ENCODE data around the gene UST. TPM values are rescaled to one million over a fixed set of nuclear protein-coding genes. Genes with fewer than 3 reads are reported as not detected.

The UST gene
- total RNA-seq, 1 experiment from 2014 or later: 32.1 TPM

DNA sequence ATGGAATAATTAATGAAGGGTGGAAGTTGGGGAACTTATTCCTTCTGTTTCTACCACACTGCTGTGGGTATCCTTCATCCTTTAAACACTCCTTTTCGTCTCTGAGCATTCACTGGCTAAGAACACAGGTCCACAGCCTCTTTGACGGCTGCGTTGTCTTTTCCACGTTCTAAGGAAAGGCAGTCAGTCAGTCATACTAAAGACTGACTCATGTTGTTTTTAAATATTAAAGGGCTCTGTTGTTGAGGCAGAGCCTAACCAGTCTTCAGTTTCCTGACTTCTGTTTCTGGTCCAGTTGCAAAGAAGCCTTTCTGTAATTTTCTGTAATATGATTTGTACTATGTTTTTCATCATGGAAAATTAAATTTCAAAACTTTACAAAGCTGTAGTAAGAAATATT, 48.0 kb downstream of the UST start:
- peaks cover 23% of the 10 kb centered on the region for H3K36me3 Mint-ChIP-seq
- no peak for TF ChIP-seq ZNF281 (CRISPR knock-in tag; IDR thresholded peaks at IDR 0.05)
- TF ChIP-seq, protein P1, sequence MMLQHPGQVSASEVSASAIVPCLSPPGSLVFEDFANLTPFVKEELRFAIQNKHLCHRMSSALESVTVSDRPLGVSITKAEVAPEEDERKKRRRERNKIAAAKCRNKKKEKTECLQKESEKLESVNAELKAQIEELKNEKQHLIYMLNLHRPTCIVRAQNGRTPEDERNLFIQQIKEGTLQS (CRISPR knock-in tag; conservative IDR thresholded peaks at IDR 0.05): no peak
- TF ChIP-seq NR1H2 (CRISPR knock-in tag; IDR thresholded peaks at IDR 0.05): no peak
- no peak for TF ChIP-seq CDX4 (CRISPR knock-in tag; IDR thresholded peaks at IDR 0.05; ENCODE audit: borderline replicate concordance)
- no peak for TF ChIP-seq GABPB1 (CRISPR knock-in tag; IDR thresholded peaks at IDR 0.05)
- no peak for TF ChIP-seq ATF6 (CRISPR knock-in tag; IDR thresholded peaks at IDR 0.05)
- no peak for TF ChIP-seq PRDM15 (CRISPR knock-in tag; IDR thresholded peaks at IDR 0.05)
- TF ChIP-seq, protein P2, sequence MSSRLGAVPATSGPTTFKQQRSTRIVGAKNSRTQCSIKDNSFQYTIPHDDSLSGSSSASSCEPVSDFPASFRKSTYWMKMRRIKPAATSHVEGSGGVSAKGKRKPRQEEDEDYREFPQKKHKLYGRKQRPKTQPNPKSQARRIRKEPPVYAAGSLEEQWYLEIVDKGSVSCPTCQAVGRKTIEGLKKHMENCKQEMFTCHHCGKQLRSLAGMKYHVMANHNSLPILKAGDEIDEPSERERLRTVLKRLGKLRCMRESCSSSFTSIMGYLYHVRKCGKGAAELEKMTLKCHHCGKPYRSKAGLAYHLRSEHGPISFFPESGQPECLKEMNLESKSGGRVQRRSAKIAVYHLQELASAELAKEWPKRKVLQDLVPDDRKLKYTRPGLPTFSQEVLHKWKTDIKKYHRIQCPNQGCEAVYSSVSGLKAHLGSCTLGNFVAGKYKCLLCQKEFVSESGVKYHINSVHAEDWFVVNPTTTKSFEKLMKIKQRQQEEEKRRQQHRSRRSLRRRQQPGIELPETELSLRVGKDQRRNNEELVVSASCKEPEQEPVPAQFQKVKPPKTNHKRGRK (CRISPR knock-in tag; IDR thresholded peaks at IDR 0.05; ENCODE audit: borderline replicate concordance): no peak
- TF ChIP-seq OVOL2 (CRISPR knock-in tag; IDR thresholded peaks at IDR 0.05; ENCODE audit: borderline replicate concordance): no peak
- H3K27me3 Mint-ChIP-seq (ENCODE audit: low read depth): no peaks in the 10 kb centered on the region
- ChIA-PET CTCF (interaction anchor here (1.6 kb wide), 1 partner anchor 217 kb away, joined by 4 read pairs; no protein-coding TSS in a partner anchor), POLR2A (no interaction called here)
- H3K4me1 Mint-ChIP-seq: peaks cover 58% of the 10 kb centered on the region
- H3K4me3 Mint-ChIP-seq: no peak overlapping the region
- ATAC-seq (no peak), DNase-seq (ENCODE audit: low spot score) (no peak)
- peak overlapping the region; percentile 9; the same call in 1 of the 2 replicates for H3K27ac Mint-ChIP-seq
- H3K9me3 Mint-ChIP-seq: peaks cover 20% of the 10 kb centered on the region

DNA sequence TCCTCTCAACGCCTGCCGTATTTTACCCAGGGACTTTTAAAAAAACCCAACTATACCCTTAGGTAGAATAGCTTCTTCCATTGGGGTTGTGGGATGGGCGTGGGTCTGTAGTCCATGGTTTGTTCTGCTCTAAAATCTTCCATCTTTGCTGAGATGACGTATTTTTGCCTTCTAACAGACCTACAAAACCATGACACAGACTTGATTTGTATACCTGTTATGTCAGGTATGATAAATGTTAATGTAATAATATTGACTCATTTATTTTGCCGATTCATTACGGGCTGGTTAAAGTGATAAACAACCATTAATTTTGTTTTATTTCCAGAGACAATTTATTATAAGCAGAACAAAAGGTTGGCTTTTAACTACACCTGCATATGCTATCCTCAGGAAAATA, 48.7 kb downstream of the UST start:
- ATAC-seq (no peak), DNase-seq (ENCODE audit: low spot score) (no peak)
- Mint-ChIP-seq H3K4me1 (peaks cover 61% of the 10 kb centered on the region), H3K4me3 (no peak overlapping the region), H3K27ac (no peak overlapping the region), H3K9me3 (peaks cover 20% of the 10 kb centered on the region), H3K36me3 (peaks cover 23% of the 10 kb centered on the region), H3K27me3 (ENCODE audit: low read depth) (no peaks in the 10 kb centered on the region)
- TF ChIP-seq TEAD1 (CRISPR knock-in tag; IDR thresholded peaks at IDR 0.05) (no peak), FOXK1 (CRISPR knock-in tag; IDR thresholded peaks at IDR 0.05) (no peak)
- POLR2A ChIA-PET: no interaction called here
- CTCF ChIA-PET: interaction anchor here (1.1 to 1.6 kb wide), 2 partner anchors 217 to 236 kb away, joined by 4 read pairs; no protein-coding TSS in a partner anchor

Data from WTC11 (cell line).